Parathyroid adenoma (tissue), 2 donors: ENCODE data around the gene PRDM1.

ENCODE experiments used
- H2AFZ ChIP-seq: fragments of 300-600 bp; sonication (generic); one replicate; pipeline ENCODE4 v1.7.0; 2017; ENCODE audit warnings: antibody characterized with exemption, mild to moderate bottlenecking
- H3K27ac ChIP-seq: fragments of 300-600 bp; sonication (generic); one replicate; pipeline ENCODE4 v1.7.0; 2017
- H3K27me3 ChIP-seq: fragments of 300-600 bp; sonication (generic); one replicate; pipeline ENCODE4 v1.7.0; 2017; ENCODE audit warnings: low read length; ENCODE audit not compliant: control insufficient read depth, insufficient read depth
- H3K36me3 ChIP-seq: fragments of 300-600 bp; sonication (generic); one replicate; pipeline ENCODE4 v1.7.0; 2017; ENCODE audit warnings: low read length; ENCODE audit not compliant: control insufficient read depth, insufficient read depth
- H3K4me1 ChIP-seq: fragments of 300-600 bp; sonication (generic); one replicate; pipeline ENCODE4 v1.7.0; 2017; ENCODE audit warnings: control low read depth
- H3K4me2 ChIP-seq: fragments of 300-600 bp; sonication (generic); one replicate; pipeline ENCODE4 v1.7.0; 2017; ENCODE audit warnings: low read length
- H3K4me3 ChIP-seq: fragments of 300-600 bp; sonication (generic); one replicate; pipeline ENCODE4 v1.7.0; 2017; ENCODE audit warnings: low read depth, low read length
- H3K79me2 ChIP-seq: fragments of 300-600 bp; sonication (generic); one replicate; pipeline ENCODE4 v1.7.0; 2017; ENCODE audit warnings: control low read depth
- H3K9ac ChIP-seq: fragments of 300-600 bp; sonication (generic); one replicate; pipeline ENCODE4 v1.7.0; 2017; ENCODE audit warnings: mild to moderate bottlenecking
- H3K9me3 ChIP-seq: fragments of 300-600 bp; sonication (generic); one replicate; pipeline ENCODE4 v1.7.0; 2017; ENCODE audit warnings: low read length; ENCODE audit not compliant: control insufficient read depth
- TF ChIP-seq, protein P1 (sequence below): fragments of 300-600 bp; sonication (generic); IDR thresholded peaks from one replicate; pipeline ENCODE4 v1.7.0; 2017; ENCODE audit warnings: antibody characterized with exemption, mild to moderate bottlenecking
- donor health status: primary hyperparathyroidism.

PRDM1 gene

DNA sequence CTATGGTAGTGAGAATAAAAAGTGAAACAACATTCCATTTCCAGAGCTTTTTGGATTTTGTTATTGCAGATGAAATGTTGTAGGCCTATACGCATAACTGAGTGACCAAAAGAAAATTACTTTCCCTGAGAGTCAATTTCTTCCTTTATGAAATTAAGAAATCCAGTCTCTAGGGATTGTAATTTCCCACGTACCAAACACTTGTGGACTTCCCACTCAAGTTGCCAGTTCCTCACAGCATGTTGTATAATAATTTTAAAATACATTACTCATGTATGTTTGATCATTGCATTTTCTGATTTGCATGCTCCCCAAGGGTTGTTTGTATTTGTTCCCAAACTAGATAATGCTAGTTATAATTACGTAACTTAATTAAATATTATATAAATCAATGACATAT, 12.0 kb upstream of the PRDM1 start:
- Histone ChIP-seq H3K4me2 (no peak overlapping the region), H3K27ac (no peak overlapping the region), H3K9me3 (no peaks in the 10 kb centered on the region), H3K9ac (no peak overlapping the region), H3K27me3 (no peaks in the 10 kb centered on the region), H3K4me1 (no peaks in the 10 kb centered on the region), H3K79me2 (no peaks in the 10 kb centered on the region), H3K36me3 (no peaks in the 10 kb centered on the region), H3K4me3 (no peak overlapping the region), H2AFZ (no peak overlapping the region)
- TF ChIP-seq, protein P1, sequence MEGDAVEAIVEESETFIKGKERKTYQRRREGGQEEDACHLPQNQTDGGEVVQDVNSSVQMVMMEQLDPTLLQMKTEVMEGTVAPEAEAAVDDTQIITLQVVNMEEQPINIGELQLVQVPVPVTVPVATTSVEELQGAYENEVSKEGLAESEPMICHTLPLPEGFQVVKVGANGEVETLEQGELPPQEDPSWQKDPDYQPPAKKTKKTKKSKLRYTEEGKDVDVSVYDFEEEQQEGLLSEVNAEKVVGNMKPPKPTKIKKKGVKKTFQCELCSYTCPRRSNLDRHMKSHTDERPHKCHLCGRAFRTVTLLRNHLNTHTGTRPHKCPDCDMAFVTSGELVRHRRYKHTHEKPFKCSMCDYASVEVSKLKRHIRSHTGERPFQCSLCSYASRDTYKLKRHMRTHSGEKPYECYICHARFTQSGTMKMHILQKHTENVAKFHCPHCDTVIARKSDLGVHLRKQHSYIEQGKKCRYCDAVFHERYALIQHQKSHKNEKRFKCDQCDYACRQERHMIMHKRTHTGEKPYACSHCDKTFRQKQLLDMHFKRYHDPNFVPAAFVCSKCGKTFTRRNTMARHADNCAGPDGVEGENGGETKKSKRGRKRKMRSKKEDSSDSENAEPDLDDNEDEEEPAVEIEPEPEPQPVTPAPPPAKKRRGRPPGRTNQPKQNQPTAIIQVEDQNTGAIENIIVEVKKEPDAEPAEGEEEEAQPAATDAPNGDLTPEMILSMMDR: no peak

GRCh38 chr6:106076139-106076538, 10.0 kb upstream of the PRDM1 start:
- Histone ChIP-seq H3K4me3 (no peak overlapping the region), H3K79me2 (no peaks in the 10 kb centered on the region), H3K27me3 (no peaks in the 10 kb centered on the region), H3K27ac (no peak overlapping the region), H3K9me3 (no peaks in the 10 kb centered on the region), H3K36me3 (no peaks in the 10 kb centered on the region), H3K4me2 (no peak overlapping the region), H2AFZ (no peak overlapping the region), H3K9ac (no peak overlapping the region), H3K4me1 (no peaks in the 10 kb centered on the region)
- TF ChIP-seq, protein P1: no peak

GRCh38 chr6:106077170-106077569, 9.0 kb upstream of the PRDM1 start:
- Histone ChIP-seq H3K4me1 (no peaks in the 10 kb centered on the region), H3K4me3 (no peak overlapping the region), H3K27me3 (no peaks in the 10 kb centered on the region), H3K36me3 (no peaks in the 10 kb centered on the region), H3K4me2 (no peak overlapping the region), H2AFZ (no peak overlapping the region), H3K9ac (no peak overlapping the region), H3K9me3 (no peaks in the 10 kb centered on the region), H3K27ac (no peak overlapping the region), H3K79me2 (no peaks in the 10 kb centered on the region)
- TF ChIP-seq, protein P1: no peak

GRCh38 chr6:106077881-106078280, 8.3 kb upstream of the PRDM1 start:
- Histone ChIP-seq H3K9ac (no peak overlapping the region), H3K4me1 (no peaks in the 10 kb centered on the region), H3K27me3 (no peaks in the 10 kb centered on the region), H3K27ac (no peak overlapping the region), H3K79me2 (no peaks in the 10 kb centered on the region), H3K9me3 (no peaks in the 10 kb centered on the region), H2AFZ (no peak overlapping the region), H3K36me3 (no peaks in the 10 kb centered on the region), H3K4me3 (no peak overlapping the region), H3K4me2 (no peak overlapping the region)
- TF ChIP-seq, protein P1: no peak

DNA sequence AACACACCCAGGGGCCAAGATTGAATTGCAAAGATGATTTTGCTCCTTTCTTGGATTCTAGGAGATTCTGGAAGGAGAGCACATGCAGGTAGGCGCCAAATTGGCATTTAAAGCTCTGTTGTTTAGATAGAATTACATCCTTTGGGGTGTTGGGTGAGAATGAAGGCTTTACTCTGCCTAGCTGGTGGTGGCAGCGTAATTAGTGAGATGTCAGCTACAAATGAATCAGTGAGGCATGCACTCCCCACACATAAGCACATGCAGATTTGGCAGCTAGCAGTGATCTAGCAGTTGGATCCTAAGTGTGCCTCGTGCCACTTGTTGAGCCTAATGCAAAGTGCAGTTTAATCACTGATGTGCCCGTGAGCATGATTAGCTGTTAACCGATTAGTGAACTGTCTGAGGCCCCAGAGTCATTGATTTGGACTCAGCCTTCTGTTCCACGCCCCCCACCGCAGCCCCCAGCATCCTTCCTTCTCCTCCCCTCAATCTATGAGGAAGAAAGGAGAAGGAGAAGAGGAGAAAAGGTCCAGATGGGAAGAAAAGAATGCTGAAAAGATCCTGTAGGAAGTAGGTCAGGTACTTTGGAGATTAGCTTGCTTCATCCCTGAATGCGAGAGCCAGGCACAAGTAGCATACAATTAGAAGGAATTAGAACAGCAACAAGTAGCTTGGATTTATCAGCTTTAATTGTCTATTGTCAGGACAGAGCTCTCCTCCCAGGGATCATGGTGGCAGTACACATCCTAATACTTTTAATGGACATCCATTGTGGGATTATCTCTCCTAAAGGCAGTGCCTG, 6.0 kb upstream of the PRDM1 start:
- Histone ChIP-seq H3K27ac (no peak overlapping the region), H3K9ac (no peak overlapping the region), H3K4me1 (no peaks in the 10 kb centered on the region), H3K27me3 (no peaks in the 10 kb centered on the region), H3K4me2 (no peak overlapping the region), H3K36me3 (no peaks in the 10 kb centered on the region), H2AFZ (no peak overlapping the region), H3K4me3 (no peak overlapping the region), H3K79me2 (no peaks in the 10 kb centered on the region), H3K9me3 (no peaks in the 10 kb centered on the region)
- TF ChIP-seq, protein P1: no peak
